GM23248 (cell line): ENCODE results near the gene UBAC2.

Source experiments
- EZH2 ChIP-seq: fragments of 200-600 bp; sonication (generic); IDR thresholded peaks from 2 replicates; pipeline ENCODE4 v1.6.1; 2018; ENCODE audit warnings: antibody characterized with exemption, mild to moderate bottlenecking; ENCODE audit not compliant: insufficient read depth, poor library complexity, severe bottlenecking
- EZH2phosphoT487 ChIP-seq: fragments of 200-600 bp; sonication (generic); IDR thresholded peaks from 2 replicates; pipeline ENCODE4 v1.6.1; 2018; ENCODE audit warnings: antibody characterized with exemption, moderate library complexity, mild to moderate bottlenecking, low read depth; ENCODE audit not compliant: insufficient read depth

DNA sequence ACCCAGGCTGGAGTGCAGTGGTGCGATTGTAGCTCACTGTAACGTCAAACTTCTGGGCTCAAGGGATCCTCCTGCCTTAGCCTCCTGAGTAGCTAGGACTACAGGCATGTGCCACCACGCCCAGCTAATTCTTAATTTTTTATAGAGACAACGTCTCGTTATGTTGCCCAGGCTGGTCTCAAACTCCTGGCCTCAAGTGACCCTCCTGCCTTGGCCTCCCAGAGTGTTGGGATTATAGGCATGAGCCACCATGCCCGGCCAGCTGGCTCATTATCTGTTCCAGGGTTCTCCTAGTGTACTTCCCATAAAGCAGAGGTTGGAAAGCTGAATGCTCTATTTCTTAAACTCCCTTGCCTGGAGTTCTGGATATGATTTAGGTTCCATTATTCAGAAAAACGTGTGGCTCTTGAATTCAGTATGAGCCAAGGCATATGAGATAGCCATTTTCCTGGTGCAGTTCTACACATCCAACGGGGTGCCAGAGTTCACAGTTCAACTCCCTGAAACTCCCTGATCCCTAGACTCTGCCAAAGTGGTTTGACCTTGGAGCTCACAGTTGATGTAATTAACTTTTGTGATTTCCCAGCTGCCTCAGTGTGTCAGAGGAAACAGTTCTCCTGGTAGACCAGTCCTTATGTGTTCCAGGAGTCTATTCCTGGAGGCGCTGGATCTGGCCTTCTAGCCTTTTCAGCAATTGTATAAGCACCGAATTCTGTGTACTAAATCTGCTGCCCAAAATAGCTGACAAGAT lies 85.0 kb downstream of the UBAC2 start:
- TF ChIP-seq EZH2phosphoT487 (no peak), EZH2 (no peak)
